SJCRH30 (cell line): ENCODE results near the gene PHF20. TPM values are rescaled to one million over a fixed set of nuclear protein-coding genes. Genes with fewer than 3 reads are reported as not detected.

Experiments used
- DNase-seq, 2 experiments: peaks; one replicate each; pipeline ENCODE4 v3.0.0-alpha.2; 2015 to 2020
- H3K27ac ChIP-seq: fragments of 250-450 bp; sonication (Bioruptor Pico); 2 replicates; pipeline ENCODE4 v1.5.1; 2020; ENCODE audit warnings: mild to moderate bottlenecking, moderate library complexity
- H3K27me3 ChIP-seq: fragments of 250-450 bp; sonication (Bioruptor Pico); 2 replicates; pipeline ENCODE4 v1.5.1; 2020; ENCODE audit warnings: mild to moderate bottlenecking, moderate library complexity
- H3K36me3 ChIP-seq: fragments of 250-450 bp; sonication (Bioruptor Pico); 2 replicates; pipeline ENCODE4 v1.5.1; 2020; ENCODE audit warnings: mild to moderate bottlenecking, moderate library complexity
- H3K4me1 ChIP-seq: fragments of 250-450 bp; sonication (Bioruptor Pico); 2 replicates; pipeline ENCODE4 v1.5.1; 2020; ENCODE audit warnings: mild to moderate bottlenecking, moderate library complexity
- H3K4me3 ChIP-seq: fragments of 250-450 bp; sonication (Bioruptor Pico); 2 replicates; pipeline ENCODE4 v1.5.1; 2020; ENCODE audit warnings: mild to moderate bottlenecking, moderate library complexity
- H3K9me3 ChIP-seq: fragments of 250-450 bp; sonication (Bioruptor Pico); replicated peaks from 2 replicates; pipeline ENCODE4 v1.5.1; 2020; ENCODE audit warnings: mild to moderate bottlenecking, moderate library complexity
- total RNA-seq: library from RNA; depleted of rRNA; stranded (reverse); fragments of >200 nt; shearing (Covaris generic); gene quantifications from 2 replicates; pipeline ENCODE4 v1.2.3, GENCODE V29; 2014

The PHF20 gene
- total RNA-seq, 1 experiment from 2014 or later = 72.2 TPM

DNA sequence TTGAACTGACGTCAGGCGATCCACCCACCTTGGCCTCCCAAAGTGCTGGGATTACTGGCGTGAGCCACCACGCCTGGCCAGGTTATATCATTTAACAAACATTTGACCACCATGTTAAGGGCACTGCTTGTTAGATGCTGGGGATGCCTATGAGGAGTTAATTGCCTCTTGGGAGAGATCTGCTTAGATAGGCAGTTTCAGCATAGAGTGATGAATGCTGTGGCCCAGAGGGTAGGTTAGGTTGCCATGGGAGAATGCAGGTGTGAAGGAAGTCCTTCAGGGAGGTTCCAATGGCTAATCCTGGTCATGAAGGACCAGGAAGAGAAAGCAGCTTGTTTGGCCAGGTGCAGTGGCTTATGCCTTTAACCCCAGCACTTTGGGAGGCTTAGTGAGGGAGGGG lies 17.0 kb downstream of the PHF20 start:
- H3K36me3 ChIP-seq = peaks cover 9% of the 10 kb centered on the region
- H3K27ac ChIP-seq = no peak overlapping the region
- no peak overlapping the region for H3K4me3 ChIP-seq
- 0 out of 2 replicates have a peak, but pooled peaks cover 3% of the 10 kb centered on the region for H3K9me3 ChIP-seq
- H3K27me3 ChIP-seq = no peaks in the 10 kb centered on the region
- DNase-seq = no peak
- no peaks in the 10 kb centered on the region for H3K4me1 ChIP-seq

DNA sequence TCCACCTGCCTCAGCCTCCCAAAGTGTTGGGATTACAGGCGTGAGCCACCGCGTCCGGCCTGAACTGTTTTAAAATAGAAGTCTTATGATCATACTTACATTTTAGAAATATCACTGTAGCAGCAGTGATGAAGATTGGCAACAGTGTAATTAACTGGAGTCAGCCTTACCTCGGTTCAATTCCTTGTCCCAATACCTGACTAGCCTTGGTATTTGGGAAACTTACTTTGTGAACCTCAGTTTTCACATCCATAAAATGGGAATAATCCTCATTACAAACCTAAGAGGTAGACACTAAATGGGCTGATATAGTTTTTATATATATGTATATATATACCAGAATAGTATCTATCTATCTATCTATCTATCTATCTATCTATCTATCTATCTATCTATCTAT lies 19.3 kb downstream of the PHF20 start:
- H3K4me1 ChIP-seq = no peaks in the 10 kb centered on the region

DNA sequence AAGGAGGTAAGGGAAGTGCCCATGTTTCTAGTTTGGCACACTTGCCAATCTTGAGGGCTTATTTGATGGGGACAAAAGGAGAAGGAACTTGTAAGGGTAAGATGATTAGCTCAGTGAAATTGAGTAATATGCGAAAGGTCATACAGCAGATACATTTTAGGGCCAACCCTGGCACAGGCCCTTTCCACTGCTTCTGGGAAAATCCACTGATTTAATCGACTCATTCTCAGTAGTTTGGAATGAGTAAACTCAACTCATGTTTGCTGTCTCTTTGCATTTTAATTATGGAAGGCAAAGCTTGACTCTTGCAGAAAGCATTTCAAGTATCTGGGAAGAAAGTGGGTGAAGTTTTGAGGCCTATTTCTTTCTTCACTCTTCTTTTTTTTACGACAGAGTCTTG lies 20.0 kb downstream of the PHF20 start:
- no peak overlapping the region for H3K27ac ChIP-seq
- H3K27me3 ChIP-seq = no peaks in the 10 kb centered on the region
- H3K4me1 ChIP-seq = no peaks in the 10 kb centered on the region
- no peaks in the 10 kb centered on the region for H3K9me3 ChIP-seq
- H3K4me3 ChIP-seq = no peak overlapping the region
- no peak for DNase-seq
- peaks cover under 1% of the 10 kb centered on the region; the same call in 1 of the 2 replicates for H3K36me3 ChIP-seq

More for the DNA sequence above, 19.3 kb downstream of the PHF20 start:
- no peak overlapping the region for H3K27ac ChIP-seq
- no peaks in the 10 kb centered on the region for H3K27me3 ChIP-seq
- no peak overlapping the region for H3K4me3 ChIP-seq
- H3K36me3 ChIP-seq = peaks cover 3% of the 10 kb centered on the region; the same call in 1 of the 2 replicates
- DNase-seq = no peak
- H3K9me3 ChIP-seq = no peaks in the 10 kb centered on the region

DNA sequence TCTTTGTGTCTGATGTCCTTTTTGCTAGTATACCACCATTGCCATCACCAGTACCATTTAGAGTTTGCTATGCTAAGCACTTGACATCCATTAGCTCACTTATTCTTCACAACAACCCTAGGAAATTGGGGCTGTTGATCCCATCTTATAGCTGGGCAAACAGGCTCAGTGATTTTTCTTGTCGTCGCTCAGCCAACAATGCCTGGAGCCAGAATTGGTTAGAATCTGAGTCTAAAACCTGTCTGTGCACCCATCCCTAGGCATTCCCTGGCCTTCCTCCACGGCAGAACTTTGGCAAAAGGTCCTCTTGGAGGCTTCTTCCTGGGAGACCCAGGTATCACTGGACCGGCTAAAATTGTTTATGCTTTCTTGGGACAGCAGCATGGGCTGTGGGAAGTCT lies 20.9 kb downstream of the PHF20 start:
- no peaks in the 10 kb centered on the region for H3K27me3 ChIP-seq
- H3K4me3 ChIP-seq = no peak overlapping the region
- no peaks in the 10 kb centered on the region for H3K9me3 ChIP-seq
- H3K4me1 ChIP-seq = no peaks in the 10 kb centered on the region
- DNase-seq = no peak
- no peak overlapping the region for H3K27ac ChIP-seq
- no peaks in the 10 kb centered on the region; the same call in 1 of the 2 replicates for H3K36me3 ChIP-seq

DNA sequence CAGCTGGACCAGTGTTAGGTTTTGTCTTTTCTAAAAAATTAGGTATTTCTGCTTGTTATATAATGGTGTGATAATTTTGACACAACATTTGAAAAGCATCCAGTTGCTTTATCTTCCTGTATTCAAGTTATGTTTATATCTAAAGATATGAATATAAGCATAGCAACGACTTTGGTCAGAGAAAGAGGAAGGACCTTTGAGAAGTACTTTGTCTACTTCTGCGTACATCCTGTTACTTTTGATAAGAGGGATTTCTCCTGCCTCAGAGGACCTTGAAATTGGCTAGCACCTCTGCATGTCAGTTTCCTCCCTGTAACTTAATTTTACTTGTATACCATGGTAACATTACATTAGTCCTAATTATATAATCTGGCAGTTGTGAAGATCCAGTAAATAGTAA lies 24.8 kb downstream of the PHF20 start:
- H3K36me3 ChIP-seq = peaks cover 11% of the 10 kb centered on the region

DNA sequence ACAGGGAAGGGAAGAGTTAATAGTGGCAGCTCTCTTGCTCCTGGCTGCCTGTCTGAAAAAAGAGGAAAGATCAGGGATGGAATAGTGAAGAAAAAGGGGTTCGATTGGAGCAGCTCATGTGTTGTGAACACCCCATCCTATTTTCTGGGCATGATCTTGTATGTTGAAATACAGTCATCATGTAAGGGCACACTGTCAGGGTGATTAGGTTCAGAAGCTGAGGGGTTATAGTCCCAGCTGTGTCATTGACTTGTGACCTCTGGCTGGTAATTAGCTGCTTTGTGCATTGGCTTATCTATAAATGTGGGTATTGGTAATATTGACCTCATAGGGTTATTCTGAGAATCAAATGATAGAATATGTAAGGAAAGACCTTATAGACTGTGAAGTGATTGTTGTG lies 30.1 kb downstream of the PHF20 start:
- DNase-seq = no peak
- Histone ChIP-seq H3K4me1 (no peaks in the 10 kb centered on the region), H3K27ac (no peak overlapping the region), H3K36me3 (peaks cover 35% of the 10 kb centered on the region), H3K27me3 (no peaks in the 10 kb centered on the region), H3K9me3 (no peaks in the 10 kb centered on the region), H3K4me3 (no peak overlapping the region)

More for the DNA sequence above, 24.8 kb downstream of the PHF20 start:
- Histone ChIP-seq H3K27ac (no peak overlapping the region), H3K9me3 (no peaks in the 10 kb centered on the region), H3K27me3 (no peaks in the 10 kb centered on the region), H3K4me1 (no peaks in the 10 kb centered on the region), H3K4me3 (no peak overlapping the region)
- DNase-seq = no peak

DNA sequence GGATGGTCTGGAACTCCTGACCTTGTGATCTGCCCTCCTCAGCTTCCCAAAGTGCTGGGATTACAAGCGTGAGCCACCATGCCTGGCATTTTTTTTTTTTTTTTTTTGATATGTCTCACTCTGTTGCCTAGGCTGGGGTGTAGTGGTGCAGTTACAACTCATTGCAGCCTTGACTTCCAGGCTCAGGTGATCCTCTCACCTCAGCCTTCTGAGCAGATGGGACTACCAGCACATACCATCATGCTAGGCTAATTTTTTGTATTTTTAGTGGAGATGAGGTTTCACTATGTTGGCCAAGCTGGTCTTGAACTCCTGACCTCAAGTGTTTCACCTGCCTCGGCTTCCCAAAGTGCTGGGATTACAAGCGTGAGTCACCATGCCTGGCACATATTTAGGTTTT lies 34.3 kb downstream of the PHF20 start:
- H3K36me3 ChIP-seq = peaks cover 41% of the 10 kb centered on the region
- H3K27me3 ChIP-seq = no peaks in the 10 kb centered on the region
- no peak overlapping the region for H3K27ac ChIP-seq
- no peaks in the 10 kb centered on the region for H3K4me1 ChIP-seq
- DNase-seq = no peak
- no peaks in the 10 kb centered on the region for H3K9me3 ChIP-seq
- H3K4me3 ChIP-seq = no peak overlapping the region

DNA sequence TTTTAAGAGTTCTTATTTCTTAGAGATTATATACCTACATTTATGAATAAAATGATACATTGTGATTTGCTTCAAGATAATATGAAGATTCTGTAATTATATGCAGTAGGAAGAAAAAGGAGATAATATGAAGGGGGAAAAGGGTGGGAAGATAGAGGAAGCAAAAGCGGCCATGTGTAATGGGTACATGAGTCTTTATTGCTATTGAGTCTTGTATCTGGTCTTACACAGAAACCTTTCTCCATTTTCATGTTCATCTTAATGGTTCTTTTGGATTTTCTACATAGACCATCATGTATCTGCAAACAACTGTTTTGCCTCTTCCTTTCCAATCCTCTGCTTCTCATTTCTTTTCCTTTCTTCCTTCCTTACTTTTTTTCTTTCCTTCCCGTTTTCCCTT lies 36.1 kb downstream of the PHF20 start:
- Histone ChIP-seq H3K9me3 (no peaks in the 10 kb centered on the region), H3K36me3 (peaks cover 42% of the 10 kb centered on the region), H3K27ac (no peak overlapping the region), H3K27me3 (no peaks in the 10 kb centered on the region), H3K4me3 (no peak overlapping the region), H3K4me1 (no peaks in the 10 kb centered on the region)
- no peak for DNase-seq

DNA sequence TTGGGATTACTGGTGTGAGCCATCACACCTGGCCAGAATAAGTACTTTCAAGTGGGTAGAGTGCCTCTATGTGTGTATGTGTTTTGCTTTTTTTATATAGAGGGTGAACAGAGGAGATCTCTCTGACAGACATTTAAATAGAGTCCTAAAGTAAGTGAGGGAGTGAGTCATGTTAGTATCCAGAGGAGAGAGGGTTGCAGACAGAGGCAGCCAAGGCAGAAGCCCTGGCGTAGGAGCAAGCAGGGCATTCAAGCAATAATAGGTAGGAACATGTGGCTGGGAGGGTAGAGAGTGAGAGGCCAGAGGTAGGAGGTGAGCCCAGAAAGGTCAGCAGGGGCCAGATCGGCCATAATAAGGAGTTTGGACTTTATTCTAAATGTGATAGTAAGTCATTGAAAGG lies 48.9 kb downstream of the PHF20 start:
- Histone ChIP-seq H3K4me3 (no peak overlapping the region), H3K27ac (no peak overlapping the region), H3K36me3 (peaks cover 19% of the 10 kb centered on the region), H3K9me3 (no peaks in the 10 kb centered on the region), H3K27me3 (no peaks in the 10 kb centered on the region), H3K4me1 (peaks cover 3% of the 10 kb centered on the region; the same call in 1 of the 2 replicates)
- DNase-seq = no peak

DNA sequence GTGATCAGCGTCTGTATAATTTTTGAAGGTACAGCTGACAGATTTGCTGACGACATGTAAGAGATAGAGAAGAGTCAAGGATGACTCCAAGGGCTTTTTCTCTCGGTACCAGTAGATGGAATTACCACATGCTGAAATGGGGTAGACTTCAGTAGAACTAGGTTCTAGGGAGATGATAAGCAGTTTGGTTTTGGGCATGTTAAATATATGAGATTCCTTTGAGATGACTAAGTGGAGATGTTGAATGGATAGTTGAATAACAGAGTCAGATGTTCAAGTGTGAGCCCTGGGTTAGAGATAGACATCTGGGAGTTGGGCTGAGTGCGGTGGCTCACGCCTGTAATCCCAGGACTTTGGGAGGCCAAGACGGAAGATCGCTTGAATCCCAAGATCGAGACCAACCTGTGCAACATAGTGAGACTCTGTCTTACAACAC lies 50.0 kb downstream of the PHF20 start:
- Histone ChIP-seq H3K36me3 (peaks cover 16% of the 10 kb centered on the region), H3K27ac (peak overlapping the region; percentile 15), H3K4me1 (peaks cover 3% of the 10 kb centered on the region; the same call in 1 of the 2 replicates), H3K9me3 (no peaks in the 10 kb centered on the region), H3K27me3 (no peaks in the 10 kb centered on the region), H3K4me3 (no peak overlapping the region)
- DNase-seq = peak; percentile 14 to 30

DNA sequence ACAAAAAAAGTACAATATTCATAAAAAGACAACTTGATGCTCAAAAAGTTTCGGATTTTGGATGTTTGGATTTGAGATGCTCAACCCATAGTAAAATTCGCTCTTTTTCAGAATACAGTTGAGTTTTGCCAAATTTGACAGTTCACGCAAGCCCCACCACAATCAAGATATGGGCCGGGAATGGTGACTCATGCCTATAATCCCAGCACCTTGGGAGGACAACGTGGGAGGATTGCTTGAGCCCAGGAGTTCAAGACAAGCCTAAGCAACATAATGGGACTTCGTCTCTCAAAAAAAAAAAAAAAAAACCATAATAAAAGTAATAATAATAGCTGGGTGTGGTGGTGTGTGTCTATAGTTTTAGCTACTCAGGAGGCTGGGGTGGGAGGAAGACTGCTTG lies 51.3 kb downstream of the PHF20 start:
- H3K4me3 ChIP-seq = no peak overlapping the region
- no peak overlapping the region for H3K27ac ChIP-seq
- peaks cover 3% of the 10 kb centered on the region; the same call in 1 of the 2 replicates for H3K4me1 ChIP-seq
- H3K9me3 ChIP-seq = no peaks in the 10 kb centered on the region
- DNase-seq = no peak
- H3K36me3 ChIP-seq = peaks cover 15% of the 10 kb centered on the region
- no peaks in the 10 kb centered on the region for H3K27me3 ChIP-seq

DNA sequence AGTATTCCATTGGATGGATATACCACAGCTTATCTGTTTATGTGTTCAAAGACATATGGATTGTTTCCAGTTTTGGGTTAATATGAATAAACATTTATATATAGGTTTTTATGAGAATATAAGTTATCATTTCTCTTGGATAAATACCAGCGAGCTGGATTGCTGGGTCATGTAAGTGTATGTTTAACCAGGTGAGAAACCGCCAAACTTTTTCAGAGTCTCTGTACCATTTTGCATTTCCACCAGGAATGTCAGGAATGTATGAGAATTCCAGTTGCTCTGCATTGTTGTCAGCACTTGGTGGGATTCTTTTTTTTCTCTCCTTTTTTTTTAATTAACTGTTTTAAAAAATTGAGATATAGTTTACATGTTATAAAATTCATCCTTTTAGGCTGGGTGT lies 52.1 kb downstream of the PHF20 start:
- Histone ChIP-seq H3K27me3 (no peaks in the 10 kb centered on the region), H3K4me1 (peaks cover 3% of the 10 kb centered on the region; the same call in 1 of the 2 replicates), H3K27ac (no peak overlapping the region), H3K9me3 (no peaks in the 10 kb centered on the region), H3K36me3 (peaks cover 15% of the 10 kb centered on the region), H3K4me3 (no peak overlapping the region)
- no peak for DNase-seq

DNA sequence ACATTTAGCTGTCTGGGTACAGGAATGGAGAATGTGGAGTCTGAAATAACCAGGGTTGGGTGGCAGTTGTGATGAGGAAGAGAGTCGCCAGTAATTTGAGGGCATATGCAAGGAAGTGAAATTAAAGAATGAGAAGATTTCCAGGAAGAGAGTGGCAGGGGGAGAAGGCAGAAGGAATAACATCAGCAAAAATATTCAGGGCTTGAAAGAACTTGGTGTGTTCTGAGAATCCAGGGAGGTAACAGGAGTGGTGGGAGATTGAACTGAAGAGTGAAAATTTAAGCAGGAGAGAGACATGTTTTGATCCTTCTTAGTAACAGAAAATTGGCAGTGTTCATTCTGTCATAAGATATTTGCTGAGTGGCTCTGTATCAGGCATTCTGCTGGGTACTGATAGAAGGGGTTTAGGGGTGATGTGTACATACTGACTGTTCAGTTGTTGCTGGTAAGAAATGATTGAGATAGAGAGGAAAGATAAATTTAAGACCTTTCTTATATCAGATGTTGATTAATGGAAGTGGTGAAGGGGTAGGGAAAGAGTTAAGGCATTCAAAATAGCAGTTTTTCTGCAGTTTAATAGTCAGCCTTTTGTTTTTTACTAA lies 54.7 kb downstream of the PHF20 start:
- no peak for DNase-seq
- peaks cover 3% of the 10 kb centered on the region; the same call in 1 of the 2 replicates for H3K4me1 ChIP-seq
- H3K4me3 ChIP-seq = no peak overlapping the region
- 0 out of 2 replicates have a peak, but pooled peaks cover 2% of the 10 kb centered on the region for H3K9me3 ChIP-seq
- peaks cover 22% of the 10 kb centered on the region for H3K36me3 ChIP-seq
- H3K27me3 ChIP-seq = no peaks in the 10 kb centered on the region
- no peak overlapping the region for H3K27ac ChIP-seq

DNA sequence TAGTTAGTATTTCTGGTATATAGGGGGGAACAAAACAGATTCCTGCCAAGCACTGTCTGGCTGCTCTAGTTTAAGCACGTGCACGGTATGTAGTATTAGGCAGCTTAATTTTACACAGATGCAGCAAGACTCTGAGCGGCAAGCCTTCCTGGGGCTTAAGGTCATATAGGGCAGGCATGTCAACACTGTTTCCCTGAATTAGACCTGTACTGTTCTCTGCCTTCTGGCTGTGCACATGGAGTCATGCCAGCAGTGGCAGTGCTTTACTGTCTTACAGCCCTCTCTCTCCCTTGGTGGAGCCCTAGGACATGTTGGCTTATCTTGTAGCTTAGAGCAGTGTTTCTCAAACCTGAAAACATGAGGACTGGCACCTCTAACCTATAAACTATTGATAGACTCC lies 56.6 kb downstream of the PHF20 start:
- H3K9me3 ChIP-seq = 0 out of 2 replicates have a peak, but pooled peaks cover 2% of the 10 kb centered on the region
- H3K27ac ChIP-seq = no peak overlapping the region
- H3K36me3 ChIP-seq = peaks cover 19% of the 10 kb centered on the region
- H3K4me3 ChIP-seq = no peak overlapping the region
- no peak for DNase-seq
- no peaks in the 10 kb centered on the region for H3K27me3 ChIP-seq
- H3K4me1 ChIP-seq = no peaks in the 10 kb centered on the region

DNA sequence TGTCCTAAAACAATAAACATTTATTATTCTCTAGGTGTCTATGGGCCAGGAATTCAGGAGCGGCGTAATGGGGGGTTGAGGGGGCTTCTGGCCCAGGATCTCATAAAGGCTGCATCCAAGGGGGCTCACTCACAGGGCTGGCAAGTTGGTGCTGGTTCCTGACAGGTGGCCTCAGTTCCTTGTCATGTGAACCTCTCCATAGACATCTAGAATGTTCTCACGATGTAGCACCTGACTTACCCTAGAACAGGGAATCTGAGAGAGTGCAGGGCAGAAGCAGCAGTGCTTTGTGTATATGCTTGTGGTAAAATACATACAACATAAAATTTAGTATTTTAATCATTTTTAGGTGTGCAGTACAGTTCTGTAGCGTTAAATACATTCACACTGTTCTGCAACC lies 57.1 kb downstream of the PHF20 start:
- Histone ChIP-seq H3K4me3 (no peak overlapping the region), H3K27me3 (no peaks in the 10 kb centered on the region), H3K4me1 (no peaks in the 10 kb centered on the region), H3K36me3 (peaks cover 15% of the 10 kb centered on the region), H3K9me3 (0 out of 2 replicates have a peak, but pooled peaks cover 2% of the 10 kb centered on the region), H3K27ac (no peak overlapping the region)
- no peak for DNase-seq

DNA sequence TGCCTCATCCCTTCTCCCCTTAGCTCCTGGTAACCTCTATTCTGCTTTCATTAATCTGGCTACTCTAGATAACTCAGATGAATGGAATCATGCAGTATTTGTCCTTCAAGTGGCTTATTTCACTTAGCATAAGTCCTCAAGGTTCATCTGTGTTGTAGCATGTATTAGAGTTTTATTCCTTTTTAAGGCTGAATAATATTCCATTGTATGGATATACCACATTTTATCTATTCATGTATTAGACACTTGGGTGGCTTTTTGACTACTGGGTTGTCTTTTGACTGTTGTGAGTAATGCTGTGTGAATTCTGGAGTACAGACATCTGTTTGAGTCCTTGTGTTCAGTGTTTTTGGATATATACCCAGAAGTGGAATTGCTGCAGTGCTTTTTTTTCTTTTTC lies 58.4 kb downstream of the PHF20 start:
- no peak for DNase-seq
- no peaks in the 10 kb centered on the region for H3K4me1 ChIP-seq

More for the DNA sequence above, 58.4 kb downstream of the PHF20 start:
- Histone ChIP-seq H3K9me3 (0 out of 2 replicates have a peak, but pooled peaks cover 2% of the 10 kb centered on the region), H3K36me3 (peaks cover 11% of the 10 kb centered on the region), H3K27ac (no peak overlapping the region), H3K27me3 (no peaks in the 10 kb centered on the region), H3K4me3 (no peak overlapping the region)
